HG03196 (cell line): ENCODE results near the gene NDUFC2.
"Not testable (repeated sequence)": the region's sequence is repeated elsewhere in the genome, so short reads cannot be mapped to it uniquely, and the experiment has no call there.

ENCODE experiments used
- ATAC-seq: cut with Tn5 transposase; IDR thresholded peaks from one replicate; pipeline ENCODE4 v1.9.1; 2021; ENCODE audit not compliant: unreplicated experiment

The NDUFC2 gene

GRCh38 chr11:78032090-78032489, 47.6 kb downstream of the NDUFC2 start:
- ATAC-seq: no peak

- ATAC-seq: peak; percentile 78
These were observed 48.0 kb downstream of the NDUFC2 start for GRCh38 chr11:78031629-78032028.

- ATAC-seq: no peak
These were observed 49.0 kb downstream of the NDUFC2 start for GRCh38 chr11:78030429-78031325.

- ATAC-seq: not testable (repeated sequence)
These were observed 51.2 kb downstream of the NDUFC2 start for GRCh38 chr11:78028423-78028822.

- no peak for ATAC-seq
These were observed 51.9 kb downstream of the NDUFC2 start for GRCh38 chr11:78027759-78028158.

- ATAC-seq: no peak
These were observed 54.3 kb downstream of the NDUFC2 start for GRCh38 chr11:78025378-78025777.

- ATAC-seq: no peak
These were observed 56.2 kb downstream of the NDUFC2 start for GRCh38 chr11:78023426-78023825.

- no peak for ATAC-seq
These were observed 57.0 kb downstream of the NDUFC2 start, which contains the start of gene KCTD14 for GRCh38 chr11:78022397-78023396. KCTD14 (minus strand) TSS chr11:78023276; CDS start chr11:78023249, 27 bp downstream.

GRCh38 chr11:78021611-78022010, 58.1 kb downstream of the NDUFC2 start:
- no peak for ATAC-seq

GRCh38 chr11:78020246-78020645, 59.4 kb downstream of the NDUFC2 start:
- ATAC-seq: no peak

GRCh38 chr11:78019808-78020207, 59.9 kb downstream of the NDUFC2 start:
- ATAC-seq: no peak
